NOMO-1 treated with dmso at 0.1 percent for 144 hours (cell line): Measurements from ENCODE around the gene PFDN5.

Source experiments
- DNase-seq: peaks from one replicate; lab custom pipeline; 2025; ENCODE audit not compliant: unreplicated experiment; lab: John Stamatoyannopoulos, UW

PFDN5 gene

GRCh38 chr12:53295070-53295890 lies at the start of gene PFDN5:
TSS of gene PFDN5 (plus strand) at chr12:53295542. CDS start at chr12:53295568, 26 bp downstream.
- peak; percentile 74 for DNase-seq

- peak; percentile 58 for DNase-seq
Observed at GRCh38 chr12:53251477-53252348, 43.6 kb upstream of the PFDN5 start.

GRCh38 chr12:53252349-53252916 lies 42.9 kb upstream of the PFDN5 start:
- no peak for DNase-seq

GRCh38 chr12:53253298-53253697 lies 42.0 kb upstream of the PFDN5 start:
- DNase-seq = no peak

GRCh38 chr12:53254816-53255545 lies 40.4 kb upstream of the PFDN5 start:
- no peak for DNase-seq

GRCh38 chr12:53255996-53256395 lies 39.3 kb upstream of the PFDN5 start:
- DNase-seq = peak; percentile 91

- no peak for DNase-seq
Observed at GRCh38 chr12:53258541-53259539, 36.5 kb upstream of the PFDN5 start.

GRCh38 chr12:53259891-53260290 lies 35.5 kb upstream of the PFDN5 start:
- DNase-seq = no peak

GRCh38 chr12:53265783-53266182 lies 29.6 kb upstream of the PFDN5 start:
- no peak for DNase-seq

- DNase-seq = peak; percentile 61
Observed at GRCh38 chr12:53267306-53267998, 27.9 kb upstream of the PFDN5 start.

- peak; percentile 63 for DNase-seq
Observed at GRCh38 chr12:53267999-53268629, 27.2 kb upstream of the PFDN5 start, which contains the start of gene ESPL1. TSS of gene ESPL1 (plus strand) at chr12:53268299. CDS start at chr12:53268767, 468 bp downstream.

GRCh38 chr12:53268630-53269562 lies 26.4 kb upstream of the PFDN5 start:
- DNase-seq = no peak

GRCh38 chr12:53274445-53274844 lies 20.9 kb upstream of the PFDN5 start:
- no peak for DNase-seq

GRCh38 chr12:53276511-53276910 lies 18.8 kb upstream of the PFDN5 start:
- DNase-seq = no peak

GRCh38 chr12:53277981-53278380 lies 17.4 kb upstream of the PFDN5 start:
- no peak for DNase-seq

- DNase-seq = no peak
Observed at GRCh38 chr12:53279283-53279869, 16.0 kb upstream of the PFDN5 start.

- no peak for DNase-seq
Observed at GRCh38 chr12:53279888-53280498, 15.3 kb upstream of the PFDN5 start.
